GM12864 (cell line): Measurements from ENCODE around the gene FNDC3B.

ENCODE experiments used
- DNase-seq: peaks from one replicate; pipeline ENCODE4 v3.0.0-alpha.2; 2011; ENCODE audit warnings: low read depth
- H3K4me3 ChIP-seq: 2 replicates; pipeline ENCODE4 v1.5.1; 2011; ENCODE audit warnings: mild to moderate bottlenecking, low read depth, low read length, control low read depth
- TF ChIP-seq, protein P1 (sequence below): IDR thresholded peaks from 2 replicates; pipeline ENCODE4 v1.5.1; 2011; ENCODE audit warnings: low read depth, mild to moderate bottlenecking, moderate library complexity, low read length, control low read depth, inconsistent platforms; ENCODE audit errors: missing control alignments

FNDC3B gene

DNA sequence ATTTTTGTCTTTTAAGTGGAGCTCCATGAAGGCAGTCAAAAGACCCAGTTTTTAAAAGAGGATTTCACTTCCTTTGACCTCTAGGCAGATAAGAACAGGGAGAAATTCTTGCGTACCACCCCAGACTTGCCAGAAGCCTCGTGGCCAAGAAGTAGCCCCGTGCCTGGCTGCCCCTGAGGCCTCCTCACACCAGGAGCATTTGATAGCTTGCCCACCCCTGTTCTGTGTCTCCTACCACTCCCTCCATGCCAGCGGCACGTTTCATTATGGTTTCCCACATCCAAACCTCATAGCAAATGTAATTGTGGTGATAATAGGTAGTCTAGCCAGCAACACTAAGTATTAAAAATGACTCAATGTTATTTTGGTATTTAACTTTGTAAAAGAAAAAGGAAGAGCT is 301.2 kb downstream of the FNDC3B start:
- H3K4me3 ChIP-seq, result no peak overlapping the region
- TF ChIP-seq, protein P1, sequence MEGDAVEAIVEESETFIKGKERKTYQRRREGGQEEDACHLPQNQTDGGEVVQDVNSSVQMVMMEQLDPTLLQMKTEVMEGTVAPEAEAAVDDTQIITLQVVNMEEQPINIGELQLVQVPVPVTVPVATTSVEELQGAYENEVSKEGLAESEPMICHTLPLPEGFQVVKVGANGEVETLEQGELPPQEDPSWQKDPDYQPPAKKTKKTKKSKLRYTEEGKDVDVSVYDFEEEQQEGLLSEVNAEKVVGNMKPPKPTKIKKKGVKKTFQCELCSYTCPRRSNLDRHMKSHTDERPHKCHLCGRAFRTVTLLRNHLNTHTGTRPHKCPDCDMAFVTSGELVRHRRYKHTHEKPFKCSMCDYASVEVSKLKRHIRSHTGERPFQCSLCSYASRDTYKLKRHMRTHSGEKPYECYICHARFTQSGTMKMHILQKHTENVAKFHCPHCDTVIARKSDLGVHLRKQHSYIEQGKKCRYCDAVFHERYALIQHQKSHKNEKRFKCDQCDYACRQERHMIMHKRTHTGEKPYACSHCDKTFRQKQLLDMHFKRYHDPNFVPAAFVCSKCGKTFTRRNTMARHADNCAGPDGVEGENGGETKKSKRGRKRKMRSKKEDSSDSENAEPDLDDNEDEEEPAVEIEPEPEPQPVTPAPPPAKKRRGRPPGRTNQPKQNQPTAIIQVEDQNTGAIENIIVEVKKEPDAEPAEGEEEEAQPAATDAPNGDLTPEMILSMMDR, result no peak
- DNase-seq, result no peak

DNA sequence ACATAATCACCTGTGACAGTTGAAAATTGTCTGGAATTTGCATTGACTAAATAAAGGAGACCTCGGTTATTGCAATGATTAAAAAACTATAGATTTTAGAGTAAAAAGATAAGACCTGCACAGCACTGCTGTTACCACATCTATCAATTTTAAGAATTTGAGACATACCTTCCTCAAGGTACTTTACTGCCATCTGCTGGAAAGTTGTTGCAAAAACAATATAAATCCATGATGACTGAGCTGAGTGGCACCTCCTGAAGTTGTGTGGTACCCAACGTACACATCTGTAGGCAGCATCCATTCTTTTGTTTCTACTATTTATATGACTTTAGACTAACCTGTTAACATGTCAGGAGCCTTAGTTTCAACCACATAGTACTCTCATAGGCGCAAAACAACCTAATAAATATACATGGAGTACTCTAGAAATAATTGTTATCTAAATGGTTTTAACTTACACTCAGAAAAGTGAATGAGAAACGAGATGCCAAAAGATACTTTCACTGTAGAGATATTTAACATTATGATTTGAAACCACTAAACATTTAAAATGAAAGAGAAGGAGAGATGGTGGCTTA is 302.2 kb downstream of the FNDC3B start:
- TF ChIP-seq, protein P1, result peak; percentile 63
- H3K4me3 ChIP-seq, result no peak overlapping the region
- peak; percentile 31 for DNase-seq

DNA sequence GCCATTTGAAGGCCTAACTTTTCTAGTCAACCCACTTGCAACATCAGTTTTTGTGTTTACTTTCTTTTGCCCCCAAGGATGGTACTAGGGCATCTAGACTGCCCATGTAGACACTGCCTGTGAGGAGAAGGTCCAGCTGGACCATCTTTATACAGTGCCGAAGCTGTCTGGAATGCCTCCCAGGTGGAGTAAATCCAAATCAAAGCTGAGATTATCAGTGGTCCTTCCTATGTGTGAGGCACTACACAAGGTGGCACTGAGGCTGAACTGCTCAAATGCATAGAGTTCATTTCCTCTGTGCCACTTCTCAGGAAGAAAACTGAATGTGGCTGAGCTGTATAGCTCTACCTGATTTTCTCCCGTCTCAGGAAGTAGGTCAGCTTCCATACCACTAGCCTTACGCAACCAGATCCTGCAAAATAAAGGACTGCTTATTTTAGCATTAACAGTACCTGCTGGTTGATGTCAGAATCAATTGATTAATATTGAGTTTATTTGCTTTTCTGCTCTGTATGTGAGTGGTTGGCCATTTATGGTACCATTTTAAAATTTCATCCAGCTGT is 302.8 kb downstream of the FNDC3B start:
- no peak overlapping the region for H3K4me3 ChIP-seq
- DNase-seq, result no peak
- TF ChIP-seq, protein P1, result no peak

DNA sequence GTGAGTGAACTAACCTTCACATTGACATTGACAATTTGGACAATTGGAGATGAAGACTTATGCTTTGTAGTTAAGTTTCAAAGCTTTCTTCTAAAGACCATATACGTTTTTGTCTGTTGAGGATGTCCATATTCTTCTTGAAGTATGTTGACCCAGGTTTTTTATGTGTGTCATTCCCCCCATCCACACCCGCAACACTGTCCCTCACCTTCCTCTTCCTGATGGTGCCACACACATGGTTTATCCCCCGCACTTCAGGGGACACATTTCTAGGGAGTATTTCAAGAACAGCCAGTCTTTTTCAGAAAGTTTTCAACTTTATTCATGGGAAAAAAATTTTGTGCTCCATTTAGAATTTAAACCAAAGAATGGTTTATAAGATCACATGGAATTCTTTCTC is 303.7 kb downstream of the FNDC3B start:
- no peak overlapping the region for H3K4me3 ChIP-seq
- TF ChIP-seq, protein P1, result no peak
- DNase-seq, result no peak

DNA sequence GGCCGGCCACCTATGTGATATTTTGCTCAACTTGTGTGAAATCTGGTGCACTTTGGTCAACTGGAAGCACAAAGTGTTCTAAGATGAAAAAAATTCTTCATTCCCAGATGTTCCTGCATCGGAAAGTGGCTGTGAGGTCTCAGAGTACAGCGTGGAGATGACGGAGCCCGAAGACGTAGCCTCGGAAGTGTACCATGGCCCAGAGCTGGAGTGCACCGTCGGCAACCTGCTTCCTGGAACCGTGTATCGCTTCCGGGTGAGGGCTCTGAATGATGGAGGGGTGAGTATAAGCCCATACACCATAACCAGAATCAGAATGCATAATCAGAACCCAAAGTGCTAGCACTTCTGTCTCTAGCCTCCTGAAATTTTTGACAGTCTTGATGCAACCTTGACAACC is 304.6 kb downstream of the FNDC3B start:
- TF ChIP-seq, protein P1, result no peak

DNA sequence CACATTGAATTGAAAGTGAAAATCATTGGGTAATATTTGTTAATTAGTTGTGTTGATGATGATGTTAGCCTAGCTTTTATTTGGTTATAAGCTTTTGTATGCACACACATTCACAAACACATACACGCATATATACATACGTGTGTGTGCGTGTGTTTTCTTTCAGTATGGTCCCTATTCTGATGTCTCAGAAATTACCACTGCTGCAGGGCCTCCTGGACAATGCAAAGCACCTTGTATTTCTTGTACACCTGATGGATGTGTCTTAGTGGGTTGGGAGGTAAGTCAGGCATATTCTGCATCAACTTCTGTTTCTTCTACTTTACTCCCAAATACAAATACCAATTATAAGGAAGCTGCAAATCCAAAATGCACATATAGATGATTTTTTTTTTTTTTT is 306.8 kb downstream of the FNDC3B start:
- TF ChIP-seq, protein P1, result no peak
- no peak for DNase-seq

More for the DNA sequence above, 304.6 kb downstream of the FNDC3B start:
- no peak overlapping the region for H3K4me3 ChIP-seq
- no peak for DNase-seq

More for the DNA sequence above, 306.8 kb downstream of the FNDC3B start:
- H3K4me3 ChIP-seq, result no peak overlapping the region
